Endothelial cell of umbilical vein (primary cell): Measurements from ENCODE around the gene DLGAP4. TPM values are rescaled to one million over a fixed set of nuclear protein-coding genes. Genes with fewer than 3 reads are reported as not detected.

Experiments
- BruUV-seq: library from RNA; stranded (reverse); fragments of 400-500 nt; replicated peaks from 2 replicates; lab custom pipeline; 2021; lab: Mats Ljungman, UMichigan
- CTCF ChIA-PET: fragments of 300-600, 350-600 bp; sonication (Branson Sonifier 250); formaldehyde crosslinking; loops from one replicate; lab custom pipeline; 2021; ENCODE audit warnings: antibody characterized with exemption, inconsistent platforms; lab: Charles Lee
- POLR2A ChIA-PET: fragments of 300-600, 350-600 bp; sonication (Branson Sonifier 250); formaldehyde crosslinking; loops from one replicate; lab custom pipeline; 2021; ENCODE audit warnings: antibody characterized with exemption, inconsistent platforms; lab: Charles Lee
- DNase-seq: peaks from one replicate; pipeline ENCODE4 v3.0.0-alpha.2; 2011; ENCODE audit warnings: low read depth, low spot score
- FAIRE-seq: peaks from 2 replicates; lab custom pipeline; 2011; peaks lifted over from hg19 to GRCh38; lab: Jason Lieb, UNC
- H2AFZ ChIP-seq: 2 replicates; pipeline ENCODE4 v1.6.0; 2012; ENCODE audit warnings: low read depth, low read length, control low read depth, inconsistent platforms
- H3K27ac ChIP-seq: 2 replicates; pipeline ENCODE4 v1.5.1; 2011; ENCODE audit warnings: low read depth, mild to moderate bottlenecking, control low read depth, low read length, moderate library complexity; ENCODE audit not compliant: insufficient read depth
- H3K27me3 ChIP-seq, 2 experiments: 2 replicates each; pipeline versions ENCODE4 v1.6.0 to v1.6.1; 2011; ENCODE audit warnings: low read length in 2 of 2, mixed read lengths in 1 of 2; ENCODE audit not compliant: control insufficient read depth in 2 of 2, insufficient read depth in 2 of 2
- H3K36me3 ChIP-seq, 2 experiments: 2 replicates in 1 of 2; 3 replicates in 1 of 2; pipeline ENCODE4 v1.5.1; 2011; ENCODE audit warnings: low read length in 2 of 2, mild to moderate bottlenecking in 1 of 2, moderate library complexity in 1 of 2; ENCODE audit not compliant: control insufficient read depth in 2 of 2, insufficient read depth in 2 of 2; ENCODE audit errors: extremely low read depth in 1 of 2
- H3K4me1 ChIP-seq: 3 replicates; pipeline ENCODE4 v1.5.1; 2011; ENCODE audit warnings: mild to moderate bottlenecking, low read length; ENCODE audit not compliant: control insufficient read depth, insufficient read depth; ENCODE audit errors: extremely low read depth
- H3K4me2 ChIP-seq: 2 replicates; pipeline ENCODE4 v1.6.1; 2011; ENCODE audit warnings: low read length, control low read depth, mixed read lengths; ENCODE audit not compliant: insufficient read depth
- H3K4me3 ChIP-seq, 3 experiments: fragments of 200-600 bp in 1 of 3; sonication (generic), shearing (Covaris generic) in 1 of 3; replicated peaks in 1 of 3; 2 replicates each; pipeline ENCODE4 v1.5.1; 2011 to 2016; ENCODE audit warnings: control low read depth in 3 of 3, low read length in 3 of 3, mild to moderate bottlenecking in 2 of 3, inconsistent platforms in 1 of 3, low read depth in 1 of 3, moderate library complexity in 1 of 3; ENCODE audit not compliant: insufficient read depth in 1 of 3
- H3K79me2 ChIP-seq: 2 replicates; pipeline ENCODE4 v1.6.0; 2012; ENCODE audit warnings: low read length, inconsistent platforms; ENCODE audit not compliant: control insufficient read depth, insufficient read depth
- H3K9ac ChIP-seq: replicated peaks from 2 replicates; pipeline ENCODE3; 2011; ENCODE audit warnings: low read length, control low read depth; ENCODE audit not compliant: insufficient read depth; ENCODE audit errors: extremely low read depth
- H3K9me1 ChIP-seq: replicated peaks from 3 replicates; pipeline ENCODE4 v1.6.0; 2011; ENCODE audit warnings: mild to moderate bottlenecking, low read length; ENCODE audit not compliant: control insufficient read depth, insufficient read depth; ENCODE audit errors: extremely low read depth
- H3K9me3 ChIP-seq: replicated peaks from 2 replicates; pipeline ENCODE4 v1.5.1; 2012; ENCODE audit warnings: low read length, inconsistent platforms; ENCODE audit not compliant: control insufficient read depth, insufficient read depth
- H4K20me1 ChIP-seq: replicated peaks from 2 replicates; pipeline ENCODE3; 2011; ENCODE audit warnings: mild to moderate bottlenecking, low read length; ENCODE audit not compliant: control insufficient read depth, insufficient read depth; ENCODE audit errors: extremely low read depth
- CTCF ChIP-seq, 2 donors: IDR thresholded peaks; 1 replicate in 1 of 2; 2 replicates in 1 of 2; pipeline ENCODE4 v1.5.1; 2011; ENCODE audit warnings: low read length in 2 of 2, mild to moderate bottlenecking in 2 of 2, moderate library complexity in 2 of 2, control low read depth in 1 of 2, inconsistent platforms in 1 of 2, low read depth in 1 of 2; ENCODE audit not compliant: insufficient read depth in 1 of 2; ENCODE audit errors: extremely low read depth in 1 of 2
- EZH2 ChIP-seq: IDR thresholded peaks from 2 replicates; pipeline ENCODE4 v1.6.1; 2012; ENCODE audit warnings: borderline replicate concordance, low read depth, mild to moderate bottlenecking, moderate library complexity, low read length, inconsistent platforms; ENCODE audit not compliant: severe bottlenecking
- FOS ChIP-seq: IDR thresholded peaks from 2 replicates; pipeline ENCODE4 v1.6.1; 2011; ENCODE audit warnings: mild to moderate bottlenecking, low read length, moderate library complexity, borderline replicate concordance; ENCODE audit not compliant: insufficient read depth
- GATA2 ChIP-seq: IDR thresholded peaks from 2 replicates; pipeline ENCODE4 v1.7.0; 2011; ENCODE audit warnings: low read depth, mild to moderate bottlenecking, moderate library complexity, mixed read lengths, low read length; ENCODE audit not compliant: insufficient read length, insufficient read depth
- JUN ChIP-seq: IDR thresholded peaks from 2 replicates; pipeline ENCODE4 v1.6.1; 2011; ENCODE audit warnings: borderline replicate concordance, low read depth; ENCODE audit not compliant: insufficient read length, insufficient read depth
- MYC ChIP-seq: IDR thresholded peaks from one replicate; pipeline ENCODE4 v1.6.1; 2011; ENCODE audit warnings: mild to moderate bottlenecking, low read depth, low read length
- POLR2A ChIP-seq: IDR thresholded peaks from 2 replicates; pipeline ENCODE4 v1.6.1; 2012; ENCODE audit warnings: low read depth, mild to moderate bottlenecking, control low read depth, low read length
- POLR2AphosphoS5 ChIP-seq: IDR thresholded peaks from 2 replicates; pipeline ENCODE4 v1.6.1; 2012; ENCODE audit warnings: low read depth, mild to moderate bottlenecking, control low read depth, low read length, moderate library complexity; ENCODE audit not compliant: insufficient read depth
- dilution Hi-C: fragments of 300-500 bp; cut with MboI; formaldehyde crosslinking; loops from one replicate; pipeline ENCODE4 v1.15.0; 2019; ENCODE audit warnings: low sequenced_read_pairs; ENCODE audit not compliant: extremely low pct_ligation_motif_present
- intact Hi-C: fragments of 100-400 bp; cut with micrococcal nuclease; formaldehyde crosslinking; loops from one replicate; pipeline ENCODE4 v1.10.0; 2022
- polyA plus RNA-seq, 4 experiments: library from polyadenylated mRNA; depleted of rRNA in 3 of 4; stranded (reverse) in 3 of 4; unstranded in 1 of 4; fragments of >200 nt; gene quantifications; 2 replicates each; pipeline versions ENCODE4 v1.2.1 to v1.2.3, GENCODE V29; 2011 to 2012; ENCODE audit warnings: missing spikeins in 1 of 4
- total RNA-seq: library from RNA; stranded (reverse); gene quantifications from 2 replicates; pipeline ENCODE4 v1.2.3, GENCODE V29; 2021
- TF ChIP-seq, protein P1 (sequence below): IDR thresholded peaks from 2 replicates; pipeline ENCODE4 v1.6.1; 2011; ENCODE audit not compliant: insufficient read depth, insufficient read length

The DLGAP4 gene
- total and polyA plus RNA-seq, 2 donors (not counting 3 experiments of a cell fraction or from before 2014, with no cell fraction given) = 57.5 to 125 TPM

DNA sequence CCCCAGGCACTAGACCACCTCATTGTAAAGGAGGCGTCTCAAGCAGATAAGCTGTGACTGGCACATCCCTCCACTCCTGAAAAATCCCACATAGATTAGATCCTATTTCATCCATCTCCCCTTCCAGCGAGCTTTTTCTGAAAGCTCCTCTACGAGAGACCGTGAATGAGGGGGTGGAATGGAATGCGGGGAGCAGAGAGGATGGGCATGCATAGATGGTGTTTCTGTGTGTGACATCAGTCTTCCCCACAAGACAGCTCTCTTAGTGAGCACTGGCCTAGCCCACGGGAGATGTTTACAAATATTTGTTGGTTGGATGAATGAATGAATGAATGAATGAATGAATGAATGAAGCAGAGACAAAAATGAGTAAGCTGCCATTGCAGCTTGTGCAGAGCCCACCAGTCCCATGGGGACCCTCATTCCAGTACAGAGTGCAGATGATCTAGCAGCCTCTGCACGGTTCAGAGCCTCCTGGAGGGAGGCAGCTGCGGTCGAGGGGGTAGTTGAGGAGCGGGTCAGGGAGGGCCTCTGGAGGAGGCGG, 98.4 kb downstream of the DLGAP4 start:
- peaks cover 14 to 19% of the 10 kb centered on the region in 2 experiments for H3K27me3 ChIP-seq
- TF ChIP-seq POLR2A (no peak), JUN (no peak), GATA2 (no peak), MYC (no peak), FOS (no peak), EZH2 (no peak), CTCF (IDR thresholded peaks at IDR 0.05; ENCODE audit: extremely low read depth in 1 of 2, insufficient read depth in 1 of 2, low read depth in 1 of 2, low read length in 2 of 2) (no peak), POLR2AphosphoS5 (no peak)
- TF ChIP-seq, protein P1, sequence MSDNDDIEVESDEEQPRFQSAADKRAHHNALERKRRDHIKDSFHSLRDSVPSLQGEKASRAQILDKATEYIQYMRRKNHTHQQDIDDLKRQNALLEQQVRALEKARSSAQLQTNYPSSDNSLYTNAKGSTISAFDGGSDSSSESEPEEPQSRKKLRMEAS = no peak
- H3K4me3 ChIP-seq = no peak overlapping the region
- H3K9ac ChIP-seq = no peak overlapping the region
- peaks cover 5% of the 10 kb centered on the region for H3K4me1 ChIP-seq
- BruUV-seq = no TSS peak
- CTCF ChIA-PET = interaction anchor here (0.8 kb wide), 1 partner anchor 202 kb away, joined by 3 read pairs; no protein-coding TSS in a partner anchor
- no peaks in the 10 kb centered on the region for H4K20me1 ChIP-seq
- H3K4me2 ChIP-seq = no peak overlapping the region
- no peaks in the 10 kb centered on the region for H3K79me2 ChIP-seq
- POLR2A ChIA-PET = no interaction called here
- no peak overlapping the region for H2AFZ ChIP-seq
- H3K27ac ChIP-seq = no peak overlapping the region
- H3K9me1 ChIP-seq = no peaks in the 10 kb centered on the region
- H3K9me3 ChIP-seq = no peaks in the 10 kb centered on the region
- H3K36me3 ChIP-seq = no peaks in the 10 kb centered on the region
- DNase-seq (no peak), FAIRE-seq (no peak)
- intact Hi-C loops (no loop called here), dilution Hi-C loops (no loop called here)
